GM12875 (cell line): Measurements from ENCODE around the gene ADGRV1.

ENCODE experiments used
- H3K4me3 ChIP-seq: one replicate; pipeline ENCODE4 v1.5.1; 2011; ENCODE audit warnings: low read depth, low read length, control low read depth
- TF ChIP-seq, protein P1 (sequence below): IDR thresholded peaks from 2 replicates; pipeline ENCODE4 v1.5.1; 2011; ENCODE audit warnings: low read depth, mild to moderate bottlenecking, control low read depth, inconsistent platforms, low read length, moderate library complexity, borderline replicate concordance; ENCODE audit not compliant: insufficient read depth

Gene ADGRV1

DNA sequence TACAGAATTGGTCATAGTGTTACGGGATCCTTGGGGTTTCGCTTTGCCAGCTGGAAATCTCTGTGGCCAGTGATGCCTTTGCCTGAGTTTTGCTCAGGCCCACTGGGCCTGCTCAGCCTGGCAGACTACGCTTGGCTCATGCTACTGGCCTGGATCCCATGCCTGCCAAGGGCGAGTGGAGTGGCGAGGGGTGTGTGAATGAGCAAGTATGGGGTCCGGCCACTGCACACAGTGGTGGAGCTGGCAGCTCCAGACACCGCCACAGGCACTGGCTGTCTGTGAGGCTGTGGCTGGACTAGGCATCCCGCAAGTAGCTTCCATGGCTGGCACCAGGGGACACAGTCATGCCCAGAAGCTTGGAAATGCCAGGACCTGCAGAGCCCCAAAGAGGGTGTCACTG is 584.2 kb downstream of the ADGRV1 start:
- no peak overlapping the region for H3K4me3 ChIP-seq
- TF ChIP-seq, protein P1, sequence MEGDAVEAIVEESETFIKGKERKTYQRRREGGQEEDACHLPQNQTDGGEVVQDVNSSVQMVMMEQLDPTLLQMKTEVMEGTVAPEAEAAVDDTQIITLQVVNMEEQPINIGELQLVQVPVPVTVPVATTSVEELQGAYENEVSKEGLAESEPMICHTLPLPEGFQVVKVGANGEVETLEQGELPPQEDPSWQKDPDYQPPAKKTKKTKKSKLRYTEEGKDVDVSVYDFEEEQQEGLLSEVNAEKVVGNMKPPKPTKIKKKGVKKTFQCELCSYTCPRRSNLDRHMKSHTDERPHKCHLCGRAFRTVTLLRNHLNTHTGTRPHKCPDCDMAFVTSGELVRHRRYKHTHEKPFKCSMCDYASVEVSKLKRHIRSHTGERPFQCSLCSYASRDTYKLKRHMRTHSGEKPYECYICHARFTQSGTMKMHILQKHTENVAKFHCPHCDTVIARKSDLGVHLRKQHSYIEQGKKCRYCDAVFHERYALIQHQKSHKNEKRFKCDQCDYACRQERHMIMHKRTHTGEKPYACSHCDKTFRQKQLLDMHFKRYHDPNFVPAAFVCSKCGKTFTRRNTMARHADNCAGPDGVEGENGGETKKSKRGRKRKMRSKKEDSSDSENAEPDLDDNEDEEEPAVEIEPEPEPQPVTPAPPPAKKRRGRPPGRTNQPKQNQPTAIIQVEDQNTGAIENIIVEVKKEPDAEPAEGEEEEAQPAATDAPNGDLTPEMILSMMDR, result no peak

DNA sequence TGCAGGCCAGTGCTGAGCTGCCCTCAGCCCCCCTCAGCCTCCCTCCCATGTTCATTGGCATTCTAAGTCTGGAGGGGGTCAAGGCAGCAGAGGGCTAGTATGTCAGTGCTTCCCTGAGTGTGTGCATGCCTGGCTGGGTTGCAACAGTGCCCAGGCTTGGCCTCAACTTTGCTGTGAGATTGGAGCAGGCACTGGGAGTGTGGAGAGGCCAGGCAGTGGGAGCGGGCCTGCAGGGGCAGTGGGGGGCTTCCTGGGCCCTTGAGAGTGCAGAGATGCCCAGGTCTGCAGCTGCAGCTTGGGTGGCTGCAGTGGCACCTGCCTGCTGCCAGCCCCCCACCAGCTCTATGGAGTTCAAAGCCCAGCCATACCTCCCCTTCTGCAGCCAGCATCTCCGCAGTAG is 585.2 kb downstream of the ADGRV1 start:
- H3K4me3 ChIP-seq, result no peak overlapping the region
- TF ChIP-seq, protein P1, result no peak

DNA sequence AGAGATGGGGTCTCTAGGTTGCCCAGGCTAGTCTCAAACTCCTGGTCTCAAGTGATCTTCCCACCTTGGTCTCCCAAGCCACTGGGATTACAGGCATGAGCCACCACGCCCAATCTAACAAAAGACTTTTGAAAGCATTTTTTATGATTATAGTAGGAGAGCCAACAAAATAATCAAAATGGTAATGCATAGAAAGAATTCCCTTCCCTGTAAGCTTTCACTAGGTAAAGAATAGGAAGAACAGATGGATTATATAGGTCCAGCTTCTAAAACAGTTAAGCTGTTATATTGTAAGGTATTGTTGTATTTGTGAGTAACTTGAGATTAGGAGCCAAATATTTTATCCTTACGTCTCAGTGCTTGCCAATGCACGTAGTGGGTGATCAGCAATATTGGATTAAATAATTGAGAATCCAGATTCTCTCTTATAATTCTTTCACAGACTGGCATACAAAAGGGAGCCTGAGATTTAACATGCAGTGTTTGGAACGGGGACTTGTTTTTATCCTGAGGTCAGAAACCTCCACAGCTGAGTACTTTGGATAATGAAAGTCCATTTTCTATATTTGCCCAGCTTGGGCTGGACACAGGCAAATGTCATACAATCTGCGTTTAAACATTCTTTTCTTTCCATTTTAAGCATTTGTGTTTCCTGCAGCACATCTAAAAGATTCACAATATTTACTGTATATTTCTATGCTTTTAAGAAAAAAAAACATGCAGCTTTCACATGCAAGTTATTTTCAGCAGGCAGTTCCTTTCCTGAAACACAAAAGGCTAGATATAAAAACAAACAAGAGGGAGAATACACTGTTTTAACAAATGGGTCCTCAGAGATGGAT is 586.1 kb downstream of the ADGRV1 start:
- TF ChIP-seq, protein P1, result no peak
- no peak overlapping the region for H3K4me3 ChIP-seq

DNA sequence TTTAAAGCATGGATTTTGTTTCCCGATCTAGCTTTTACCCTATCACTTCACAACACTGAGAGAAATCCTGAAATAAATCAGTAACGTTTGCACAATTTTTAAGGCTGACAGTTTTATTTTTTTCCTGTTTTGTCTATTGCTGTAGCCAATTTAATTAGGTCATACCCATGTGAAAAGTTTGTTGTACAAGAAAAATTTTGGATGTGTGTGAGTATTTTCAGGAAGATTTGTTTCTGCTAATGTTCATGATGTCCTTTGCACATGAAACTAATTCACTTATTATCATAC is 586.7 kb downstream of the ADGRV1 start:
- TF ChIP-seq, protein P1, result no peak
- H3K4me3 ChIP-seq, result no peak overlapping the region

DNA sequence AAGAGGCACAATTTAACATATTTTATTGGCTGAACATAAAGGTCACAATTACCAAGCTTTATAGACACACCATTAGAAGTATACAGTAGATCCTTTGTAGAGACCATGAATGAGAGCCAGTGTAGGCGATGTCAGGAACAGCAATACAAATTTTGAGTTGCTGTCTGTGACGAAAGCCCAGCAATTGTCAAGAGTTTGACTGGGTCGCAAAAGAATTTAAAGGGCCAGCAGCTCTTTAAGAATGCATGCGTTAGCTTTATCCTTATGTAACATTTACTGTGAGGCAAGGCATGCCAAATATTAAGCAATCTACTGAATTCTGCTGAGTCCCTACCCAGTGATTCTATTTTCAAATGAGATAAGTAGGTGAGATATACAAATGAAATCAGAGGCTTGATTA is 587.6 kb downstream of the ADGRV1 start:
- TF ChIP-seq, protein P1, result no peak
- no peak overlapping the region for H3K4me3 ChIP-seq

DNA sequence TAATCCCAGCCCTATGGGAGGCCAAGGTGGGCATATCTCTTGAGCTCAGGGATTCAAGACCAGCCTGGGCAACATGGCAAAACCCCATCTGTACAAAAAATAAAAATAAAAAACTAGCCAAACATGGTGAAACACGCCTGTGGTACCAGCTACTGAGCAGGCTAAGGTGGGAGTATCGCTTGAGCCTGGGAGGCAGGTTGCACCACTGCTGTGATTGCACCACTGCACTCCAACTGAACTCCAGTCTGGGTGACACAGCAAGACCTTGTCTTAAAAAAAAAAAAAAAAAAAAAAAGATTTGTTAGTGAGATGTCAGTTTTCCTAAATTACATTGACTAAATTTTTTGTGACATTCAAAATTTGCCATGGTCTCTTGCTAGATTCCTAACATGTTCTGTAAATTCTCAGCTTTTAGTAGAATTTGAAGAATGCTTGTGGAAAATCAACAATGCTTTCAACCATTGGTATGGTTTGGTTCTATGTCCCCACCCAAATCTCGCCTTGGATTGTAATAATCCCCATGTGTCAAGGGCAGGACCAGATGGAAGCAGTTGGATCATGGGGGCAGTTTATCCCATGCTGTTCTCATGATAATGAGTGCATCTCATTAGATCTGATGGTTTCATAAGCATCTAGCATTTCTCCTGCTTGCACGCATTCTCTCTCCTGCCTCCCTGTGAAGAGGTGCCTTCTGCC is 588.5 kb downstream of the ADGRV1 start:
- H3K4me3 ChIP-seq, result no peak overlapping the region
- TF ChIP-seq, protein P1, result no peak

DNA sequence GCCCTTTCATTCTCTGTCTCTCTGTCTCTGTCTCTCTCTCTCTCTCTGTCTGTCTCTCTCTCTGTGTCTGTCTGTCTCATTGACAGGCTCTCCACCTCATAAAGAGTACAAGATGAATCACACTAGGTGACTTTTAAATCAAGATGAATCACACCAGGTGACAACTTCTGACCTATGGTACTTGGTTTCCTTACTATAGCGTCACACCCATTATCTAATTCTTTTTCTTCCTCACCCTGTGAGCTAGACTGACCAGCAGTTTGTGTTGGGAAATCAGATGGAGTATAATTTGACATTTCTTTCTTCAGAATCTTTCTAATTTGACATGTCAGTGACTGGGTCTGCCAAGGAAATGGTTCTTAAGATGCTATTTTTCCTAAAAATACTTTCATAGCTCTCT is 591.6 kb downstream of the ADGRV1 start:
- no peak overlapping the region for H3K4me3 ChIP-seq
- TF ChIP-seq, protein P1, result no peak
